ENCODE results near the gene MED25. TPM values are rescaled to one million over a fixed set of nuclear protein-coding genes. Genes with fewer than 3 reads are reported as not detected.

Gene MED25
- polyA plus RNA-seq, 3 donors, result 55.8 to 65.6 (median 56.0) TPM

GRCh38 chr19:49795615-49796014 lies 22.5 kb upstream of the MED25 start:
- no peak for DNase-seq (ENCODE audit: low read depth in 3 of 3, low spot score in 2 of 3)

GRCh38 chr19:49798574-49798973 lies 19.5 kb upstream of the MED25 start:
- DNase-seq (ENCODE audit: low read depth in 3 of 3, low spot score in 2 of 3), result no peak

- no peak for DNase-seq (ENCODE audit: low read depth in 3 of 3, low spot score in 2 of 3)
Observed at GRCh38 chr19:49799271-49799797, 18.8 kb upstream of the MED25 start.

- DNase-seq (ENCODE audit: low read depth in 3 of 3, low spot score in 2 of 3), result no peak
Observed at GRCh38 chr19:49799798-49800376, 18.2 kb upstream of the MED25 start.

GRCh38 chr19:49800771-49801170 lies 17.3 kb upstream of the MED25 start:
- no peak for DNase-seq (ENCODE audit: low read depth in 3 of 3, low spot score in 2 of 3)

- no peak for DNase-seq (ENCODE audit: low read depth in 3 of 3, low spot score in 2 of 3)
Observed at GRCh38 chr19:49801401-49801888, 16.6 kb upstream of the MED25 start.

GRCh38 chr19:49801966-49802661 lies 16.0 kb upstream of the MED25 start:
- peak in 2 of 3 donors; percentile 76 to 84 for DNase-seq (ENCODE audit: low read depth in 3 of 3, low spot score in 2 of 3)

- no peak for DNase-seq (ENCODE audit: low read depth in 3 of 3, low spot score in 2 of 3)
Observed at GRCh38 chr19:49802836-49803528, 15.1 kb upstream of the MED25 start.

- DNase-seq (ENCODE audit: low read depth in 3 of 3, low spot score in 2 of 3), result no peak
Observed at GRCh38 chr19:49803529-49803856, 14.6 kb upstream of the MED25 start.

GRCh38 chr19:49805822-49806619 lies 12.1 kb upstream of the MED25 start:
- no peak for DNase-seq (ENCODE audit: low read depth in 3 of 3, low spot score in 2 of 3)

- no peak for DNase-seq (ENCODE audit: low read depth in 3 of 3, low spot score in 2 of 3)
Observed at GRCh38 chr19:49806620-49806959, 11.5 kb upstream of the MED25 start.

GRCh38 chr19:49807058-49807903 lies 10.8 kb upstream of the MED25 start:
- DNase-seq (ENCODE audit: low read depth in 3 of 3, low spot score in 2 of 3), result no peak

GRCh38 chr19:49807904-49808675 lies 10.0 kb upstream of the MED25 start:
- no peak for DNase-seq (ENCODE audit: low read depth in 3 of 3, low spot score in 2 of 3)

- DNase-seq (ENCODE audit: low read depth in 3 of 3, low spot score in 2 of 3), result peak in 2 of 3 donors; percentile 78 to 82
Observed at GRCh38 chr19:49808711-49809159, 9.4 kb upstream of the MED25 start.

GRCh38 chr19:49809160-49809940 lies 8.7 kb upstream of the MED25 start:
- DNase-seq (ENCODE audit: low read depth in 3 of 3, low spot score in 2 of 3), result no peak

GRCh38 chr19:49809941-49810389 lies 8.1 kb upstream of the MED25 start:
- no peak for DNase-seq (ENCODE audit: low read depth in 3 of 3, low spot score in 2 of 3)

GRCh38 chr19:49811328-49811727 lies 6.8 kb upstream of the MED25 start:
- no peak for DNase-seq (ENCODE audit: low read depth in 3 of 3, low spot score in 2 of 3)

GRCh38 chr19:49812452-49812996 lies 5.6 kb upstream of the MED25 start:
- no peak for DNase-seq (ENCODE audit: low read depth in 3 of 3, low spot score in 2 of 3)
